ENCODE data around the gene TNNI2.

GRCh38 chr11:1791912-1792311 is 46.9 kb upstream of the TNNI2 start:
- no peak for TF ChIP-seq EP300 (IDR thresholded peaks at IDR 0.05)
- TF ChIP-seq, protein P1, sequence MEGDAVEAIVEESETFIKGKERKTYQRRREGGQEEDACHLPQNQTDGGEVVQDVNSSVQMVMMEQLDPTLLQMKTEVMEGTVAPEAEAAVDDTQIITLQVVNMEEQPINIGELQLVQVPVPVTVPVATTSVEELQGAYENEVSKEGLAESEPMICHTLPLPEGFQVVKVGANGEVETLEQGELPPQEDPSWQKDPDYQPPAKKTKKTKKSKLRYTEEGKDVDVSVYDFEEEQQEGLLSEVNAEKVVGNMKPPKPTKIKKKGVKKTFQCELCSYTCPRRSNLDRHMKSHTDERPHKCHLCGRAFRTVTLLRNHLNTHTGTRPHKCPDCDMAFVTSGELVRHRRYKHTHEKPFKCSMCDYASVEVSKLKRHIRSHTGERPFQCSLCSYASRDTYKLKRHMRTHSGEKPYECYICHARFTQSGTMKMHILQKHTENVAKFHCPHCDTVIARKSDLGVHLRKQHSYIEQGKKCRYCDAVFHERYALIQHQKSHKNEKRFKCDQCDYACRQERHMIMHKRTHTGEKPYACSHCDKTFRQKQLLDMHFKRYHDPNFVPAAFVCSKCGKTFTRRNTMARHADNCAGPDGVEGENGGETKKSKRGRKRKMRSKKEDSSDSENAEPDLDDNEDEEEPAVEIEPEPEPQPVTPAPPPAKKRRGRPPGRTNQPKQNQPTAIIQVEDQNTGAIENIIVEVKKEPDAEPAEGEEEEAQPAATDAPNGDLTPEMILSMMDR (IDR thresholded peaks at IDR 0.05): no peak
- TF ChIP-seq POLR2A (IDR thresholded peaks at IDR 0.05): no peak
